Stimulated activated CD4-positive, alpha-beta T cell treated with anti-CD3 and anti-CD28 coated beads, Interleukin-1b, Interleukin-23, amount 100 ng/mL, for 48 hours (primary cell): ENCODE data around the gene CDR2L.
"Not testable (repeated sequence)": the region's sequence is repeated elsewhere in the genome, so short reads cannot be mapped to it uniquely, and the experiment has no call there.

ENCODE experiments used
- DNase-seq: peaks from one replicate; pipeline ENCODE4 v3.0.0-alpha.2; 2020

Gene CDR2L

GRCh38 chr17:75012346-75013091, 25.1 kb downstream of the CDR2L start, which contains the start of gene MRPL58:
Gene MRPL58 (plus strand): TSS chr17:75012670. CDS start chr17:75012687, 17 bp downstream.
- DNase-seq: peak; percentile 86

- no peak for DNase-seq
Measured at GRCh38 chr17:75013092-75013559, 25.7 kb downstream of the CDR2L start.

- no peak for DNase-seq
Measured at GRCh38 chr17:75019146-75019545, 31.7 kb downstream of the CDR2L start.

- DNase-seq: no peak
Measured at GRCh38 chr17:75019710-75020109, 32.3 kb downstream of the CDR2L start.

- DNase-seq: no peak
Measured at GRCh38 chr17:75020331-75021110, 33.1 kb downstream of the CDR2L start.

GRCh38 chr17:75024686-75025397, 37.4 kb downstream of the CDR2L start:
- peak; percentile 56 for DNase-seq

- DNase-seq: not testable (repeated sequence)
Measured at GRCh38 chr17:75025398-75025734, 37.9 kb downstream of the CDR2L start.

- not testable (repeated sequence) for DNase-seq
Measured at GRCh38 chr17:75026650-75027049, 39.2 kb downstream of the CDR2L start.

- no peak for DNase-seq
Measured at GRCh38 chr17:75030161-75030560, 42.7 kb downstream of the CDR2L start.

- peak; percentile 61 for DNase-seq
Measured at GRCh38 chr17:75031972-75032719, 44.7 kb downstream of the CDR2L start.

- DNase-seq: no peak
Measured at GRCh38 chr17:75032720-75033280, 45.4 kb downstream of the CDR2L start.

GRCh38 chr17:75033346-75034235, 46.2 kb downstream of the CDR2L start:
- DNase-seq: peak; percentile 95

GRCh38 chr17:75034236-75034908, 46.9 kb downstream of the CDR2L start:
- DNase-seq: peak; percentile 95

- peak; percentile 84 for DNase-seq
Measured at GRCh38 chr17:75036643-75037268, 49.3 kb downstream of the CDR2L start.

- DNase-seq: no peak
Measured at GRCh38 chr17:75039238-75039637, 51.8 kb downstream of the CDR2L start.

GRCh38 chr17:75041656-75042280, 54.3 kb downstream of the CDR2L start:
- no peak for DNase-seq

GRCh38 chr17:75043789-75044188, 56.4 kb downstream of the CDR2L start:
- not testable (repeated sequence) for DNase-seq

- no peak for DNase-seq
Measured at GRCh38 chr17:75044716-75045115, 57.3 kb downstream of the CDR2L start.

GRCh38 chr17:75045946-75046406, 58.5 kb downstream of the CDR2L start:
- DNase-seq: not testable (repeated sequence)
